HEK293 (cell line): Measurements from ENCODE around the gene DCP1B.

Experiments used
- ZNF626 ChIP-seq: fragments of 450-650 bp; sonication (Bioruptor Pico); formaldehyde crosslinking; IDR thresholded peaks from 2 replicates; pipeline ENCODE4 v1.5.1; 2018; ENCODE audit warnings: missing biosample characterization, missing genetic modification characterization, inconsistent platforms
- TF ChIP-seq, protein P1 (sequence below): fragments of 450-650 bp; formaldehyde crosslinking; IDR thresholded peaks from 2 replicates; pipeline ENCODE4 v1.5.1; 2016; ENCODE audit warnings: missing biosample characterization, missing genetic modification characterization

DNA sequence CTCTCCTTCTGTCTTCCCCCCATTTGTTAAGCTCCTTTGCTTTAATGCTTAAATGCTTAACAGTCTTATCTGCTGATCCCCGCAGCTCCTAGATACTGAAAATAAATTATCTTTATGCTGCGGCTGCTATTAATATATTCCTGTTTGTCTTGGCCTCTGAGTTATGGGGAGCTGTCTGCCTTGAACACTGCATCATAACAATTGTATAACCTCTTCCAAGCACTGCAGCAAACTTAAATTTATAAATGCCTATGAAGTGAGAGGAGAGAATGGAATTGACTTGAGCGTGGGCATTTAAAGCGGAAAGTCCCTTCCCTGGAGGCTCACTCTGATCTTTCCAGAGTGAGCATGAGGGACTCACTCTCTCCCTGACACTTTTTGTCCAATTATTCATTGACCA lies 23.1 kb upstream of the DCP1B start:
- TF ChIP-seq, protein P1, sequence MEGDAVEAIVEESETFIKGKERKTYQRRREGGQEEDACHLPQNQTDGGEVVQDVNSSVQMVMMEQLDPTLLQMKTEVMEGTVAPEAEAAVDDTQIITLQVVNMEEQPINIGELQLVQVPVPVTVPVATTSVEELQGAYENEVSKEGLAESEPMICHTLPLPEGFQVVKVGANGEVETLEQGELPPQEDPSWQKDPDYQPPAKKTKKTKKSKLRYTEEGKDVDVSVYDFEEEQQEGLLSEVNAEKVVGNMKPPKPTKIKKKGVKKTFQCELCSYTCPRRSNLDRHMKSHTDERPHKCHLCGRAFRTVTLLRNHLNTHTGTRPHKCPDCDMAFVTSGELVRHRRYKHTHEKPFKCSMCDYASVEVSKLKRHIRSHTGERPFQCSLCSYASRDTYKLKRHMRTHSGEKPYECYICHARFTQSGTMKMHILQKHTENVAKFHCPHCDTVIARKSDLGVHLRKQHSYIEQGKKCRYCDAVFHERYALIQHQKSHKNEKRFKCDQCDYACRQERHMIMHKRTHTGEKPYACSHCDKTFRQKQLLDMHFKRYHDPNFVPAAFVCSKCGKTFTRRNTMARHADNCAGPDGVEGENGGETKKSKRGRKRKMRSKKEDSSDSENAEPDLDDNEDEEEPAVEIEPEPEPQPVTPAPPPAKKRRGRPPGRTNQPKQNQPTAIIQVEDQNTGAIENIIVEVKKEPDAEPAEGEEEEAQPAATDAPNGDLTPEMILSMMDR: no peak
- TF ChIP-seq ZNF626 (tag by site-specific recombination): no peak
